ENCODE measurements around the gene CD9.

- TF ChIP-seq CTCF (IDR thresholded peaks at IDR 0.05) (no peak), POLR2A (IDR thresholded peaks at IDR 0.05) (no peak)
Measured at GRCh38 chr12:6215120-6215807, 15.1 kb downstream of the CD9 start.
